VCaP (cell line): ENCODE data around the gene TRIM13.

Experiments
- H3K27ac ChIP-seq: fragments of 450-650 bp; 2 replicates; pipeline ENCODE4 v1.5.1; 2017
- CTCF ChIP-seq: fragments of 450-650 bp; conservative IDR thresholded peaks from 2 replicates; pipeline ENCODE4 v1.5.1; 2017; ENCODE audit warnings: mild to moderate bottlenecking, moderate library complexity

TRIM13 gene

GRCh38 chr13:49967456-49967855 is 29.4 kb upstream of the TRIM13 start:
- no peak for TF ChIP-seq CTCF

GRCh38 chr13:49972709-49973108 is 24.1 kb upstream of the TRIM13 start:
- TF ChIP-seq CTCF = no peak
- peak overlapping the region; percentile 72 for H3K27ac ChIP-seq

More at GRCh38 chr13:49967456-49967855, 29.4 kb upstream of the TRIM13 start:
- H3K27ac ChIP-seq = no peak overlapping the region

GRCh38 chr13:49975826-49976225 is 21.0 kb upstream of the TRIM13 start:
- H3K27ac ChIP-seq = no peak overlapping the region
- no peak for TF ChIP-seq CTCF

- TF ChIP-seq CTCF = peak; percentile 93
- no peak overlapping the region for H3K27ac ChIP-seq
Measured at GRCh38 chr13:49976314-49977258, 20.3 kb upstream of the TRIM13 start.

GRCh38 chr13:49977992-49978391 is 18.9 kb upstream of the TRIM13 start:
- H3K27ac ChIP-seq = no peak overlapping the region; the same call in 1 of the 2 replicates
- TF ChIP-seq CTCF = no peak

GRCh38 chr13:49980266-49980665 is 16.6 kb upstream of the TRIM13 start:
- peak overlapping the region; percentile 5; the same call in 1 of the 2 replicates for H3K27ac ChIP-seq
- TF ChIP-seq CTCF = no peak

- TF ChIP-seq CTCF = no peak
- peak overlapping the region; percentile 90 for H3K27ac ChIP-seq
Measured at GRCh38 chr13:49985129-49985528, 11.7 kb upstream of the TRIM13 start.
